Smooth muscle cell of trachea (primary cell): ENCODE measurements around the gene PPP1R37. TPM values are rescaled to one million over a fixed set of nuclear protein-coding genes. Genes with fewer than 3 reads are reported as not detected.

Source experiments
- total RNA-seq: library from RNA; depleted of rRNA; stranded (reverse); fragments of >200 nt; gene quantifications from 2 replicates; pipeline ENCODE4 v1.2.1, GENCODE V29; 2014

The PPP1R37 gene
- total RNA-seq = 39.7 and 66.0 TPM in 2 replicates

GRCh38 chr19:45092747-45093678 lies at the start of gene PPP1R37:
Gene PPP1R37 (plus strand): TSS chr19:45093179. CDS start chr19:45093326, 147 bp downstream.

DNA sequence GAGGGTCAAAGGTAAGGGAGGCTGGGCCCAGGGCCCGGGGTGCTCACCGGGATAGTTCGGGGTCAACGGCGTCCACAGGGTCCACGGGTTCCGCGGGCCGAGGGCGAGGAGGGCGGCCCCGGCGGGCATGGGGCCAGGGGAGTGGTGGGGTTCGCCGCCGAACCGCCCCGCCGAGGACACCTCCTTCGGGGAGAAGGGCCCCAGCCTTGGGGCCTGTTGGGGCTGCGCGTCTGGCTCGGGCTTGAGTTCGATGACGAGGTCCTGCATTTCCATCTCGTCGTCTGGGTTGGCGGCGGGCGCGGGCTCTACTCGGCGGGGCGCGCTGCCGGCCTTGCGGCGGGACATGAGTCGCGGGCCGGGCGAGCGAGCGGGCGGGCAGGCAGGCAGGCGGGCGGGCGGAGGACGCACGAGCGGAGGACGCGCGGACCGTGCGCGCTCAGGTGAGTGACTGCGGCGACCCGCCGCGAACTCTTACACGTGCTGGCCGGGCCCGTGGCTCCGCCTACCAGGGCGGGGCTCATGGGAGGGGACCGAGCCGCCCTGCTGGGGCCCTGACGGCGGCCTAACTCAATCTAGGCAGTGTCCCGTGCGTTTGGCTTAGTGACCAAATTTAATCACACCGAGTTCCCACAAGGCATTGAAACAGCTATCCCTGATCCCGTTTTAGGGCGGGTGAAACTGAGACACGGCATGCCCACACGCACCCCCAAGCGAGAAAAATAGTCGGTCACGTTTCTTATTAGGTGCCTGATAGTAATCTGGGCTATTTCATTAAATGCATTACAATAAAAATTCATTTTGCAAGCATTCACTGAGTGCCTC lies 16.7 kb upstream of the PPP1R37 start, which contains the start of gene ZNF296:
Gene ZNF296, minus strand, starts transcription at position 450 of the 822 bp plus-strand sequence. Its CDS starts 105 bp downstream, at position 345.

DNA sequence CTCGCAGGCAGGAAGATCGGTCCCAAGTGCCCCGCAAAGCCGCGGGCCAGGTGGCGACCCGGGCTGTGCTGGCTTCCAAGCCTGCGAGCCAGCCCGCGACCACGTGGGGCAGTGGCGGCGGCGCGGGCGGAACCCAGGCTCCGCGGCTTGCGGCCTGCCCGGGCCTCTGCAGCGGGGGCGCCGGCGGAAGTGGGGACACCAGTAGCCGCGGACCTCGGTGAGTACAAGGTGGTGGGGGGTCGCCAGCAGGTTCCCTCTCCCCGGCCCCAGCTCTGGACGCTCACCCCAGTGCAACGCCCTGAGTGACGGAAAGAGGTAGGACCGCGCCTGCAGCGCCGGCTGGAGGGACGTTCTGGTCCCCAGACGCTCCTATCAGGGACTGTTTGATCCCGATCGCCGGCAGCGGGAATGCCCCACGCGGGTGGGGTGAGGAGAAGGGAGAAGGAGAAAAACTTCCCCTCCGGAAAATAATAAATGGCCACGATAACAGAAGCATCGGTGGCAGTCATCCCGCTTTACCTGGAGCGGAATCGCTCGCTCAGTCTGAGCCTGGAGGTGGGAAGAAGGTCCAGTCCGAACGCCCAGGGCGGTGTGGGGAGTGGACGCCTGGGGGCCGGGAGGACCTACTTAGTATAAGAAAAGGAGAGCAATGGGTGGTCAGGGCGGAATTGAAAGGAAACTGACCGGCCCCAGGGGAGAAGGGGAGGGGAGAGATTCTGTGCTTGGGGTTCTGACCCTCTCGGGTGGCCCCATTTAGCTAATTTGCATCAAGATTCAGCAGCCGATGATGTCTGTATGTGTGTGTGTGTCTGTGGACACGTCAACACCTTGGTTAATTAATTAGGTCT lies 13.7 kb upstream of the PPP1R37 start, which contains the start of gene GEMIN7:
Gene GEMIN7, plus strand, starts transcription at position 198 of the 848 bp plus-strand sequence. CDS start 10,855 bp downstream, outside the sequence.

DNA sequence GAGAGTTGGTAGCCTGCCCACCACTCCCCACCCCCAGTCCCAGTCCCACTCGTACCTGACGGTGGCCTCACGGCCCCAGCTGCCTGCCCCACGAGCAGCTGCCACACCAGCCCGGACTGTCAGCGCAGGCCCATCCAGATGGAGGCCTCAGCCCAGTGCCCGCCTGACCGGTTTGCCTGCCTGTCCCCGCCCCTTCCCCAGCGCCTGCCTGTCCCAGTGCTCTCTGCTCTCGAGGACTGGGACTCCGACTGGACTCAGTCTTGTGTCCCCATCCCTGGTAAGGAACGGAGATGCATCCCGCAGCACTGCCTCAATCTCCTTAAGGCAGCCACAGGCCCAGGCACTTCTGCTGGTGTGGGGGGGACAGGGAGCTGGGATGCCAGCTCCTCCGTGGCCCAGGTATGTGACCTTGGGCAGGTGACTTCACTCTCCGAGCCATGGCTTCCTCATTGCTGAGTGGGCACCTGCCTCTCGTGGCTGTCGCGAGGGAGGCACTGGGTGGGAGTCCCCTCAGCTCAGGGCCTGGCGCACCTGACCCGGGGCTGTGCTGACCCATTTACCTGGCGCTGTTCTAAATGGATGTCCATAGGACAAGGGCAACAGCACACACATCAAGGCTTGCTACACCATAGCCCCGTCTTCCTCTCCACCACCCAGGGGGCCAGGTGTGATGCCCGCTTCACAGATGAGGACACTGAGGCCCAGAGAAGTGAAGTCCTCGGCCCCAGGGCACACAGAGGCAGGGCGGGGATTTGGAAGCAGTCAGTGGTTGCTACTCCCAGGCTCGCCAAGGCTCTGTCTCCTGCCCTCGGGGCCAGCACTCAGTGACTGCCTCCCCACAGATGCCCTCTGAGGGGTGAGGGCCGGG lies 68.1 kb downstream of the PPP1R37 start, which contains the start of gene NKPD1:
Gene NKPD1, minus strand, starts transcription at position 113 of the 868 bp plus-strand sequence. CDS start 832 bp downstream, outside the sequence.

GRCh38 chr19:45177817-45178261 lies 84.9 kb downstream of the PPP1R37 start, which contains the start of gene TRAPPC6A:
Gene TRAPPC6A (minus strand): TSS chr19:45178237. CDS start chr19:45178218, 19 bp downstream.

DNA sequence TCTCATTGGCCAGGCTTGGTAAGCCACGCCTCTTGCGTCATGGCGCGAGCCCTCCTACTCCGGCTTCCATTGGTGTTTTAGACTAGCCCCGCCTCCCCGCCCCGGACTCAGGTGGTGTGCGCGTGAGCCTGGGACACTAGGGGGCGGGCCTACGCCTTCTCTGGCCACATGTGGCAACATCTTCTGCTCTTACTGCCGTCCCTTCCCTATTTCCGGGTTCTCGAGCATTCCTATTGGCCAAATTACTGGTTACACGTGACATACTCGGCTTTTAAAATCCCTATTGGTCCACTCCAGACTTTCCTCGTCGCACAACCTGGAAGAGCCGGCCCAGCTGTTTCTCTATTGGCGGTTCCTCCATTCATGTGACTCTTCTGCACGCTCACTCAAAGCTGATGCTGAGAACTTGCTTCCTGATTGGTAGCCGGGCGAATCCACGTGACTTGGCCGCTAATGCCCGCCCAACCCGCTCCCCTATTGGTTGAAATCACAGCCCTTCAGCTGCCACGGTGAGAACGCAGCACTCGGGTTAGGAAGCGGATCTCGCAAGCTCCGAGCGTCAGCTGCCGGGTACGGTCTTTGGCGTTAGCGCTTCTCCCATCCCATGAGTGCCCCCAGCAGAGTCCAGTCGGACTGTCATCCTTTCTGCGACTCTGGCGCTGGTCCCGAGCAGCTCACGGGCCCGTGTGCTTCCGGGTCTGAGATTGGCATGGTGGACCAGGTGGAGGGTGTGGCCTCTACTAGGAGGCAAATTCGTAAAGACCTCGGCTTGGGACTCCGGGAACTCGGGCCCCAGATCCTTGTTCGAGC lies 85.5 kb downstream of the PPP1R37 start, which contains the start of gene BLOC1S3:
Gene BLOC1S3, plus strand, starts transcription at position 523 of the 810 bp plus-strand sequence. CDS start 513 bp downstream, outside the sequence.

Other genes starting within 250 kb of the PPP1R37 start
- gene NECTIN2, start 246.9 kb upstream of the PPP1R37 start, total RNA-seq = 45.2 and 61.5 TPM in 2 replicates
- 31.3 and 36.4 TPM in 2 replicates for gene TOMM40, start 201.9 kb upstream of the PPP1R37 start, total RNA-seq
- gene APOE, start 187.4 kb upstream of the PPP1R37 start, total RNA-seq = 4.1 and 58.4 TPM in 2 replicates
- 0.58 and 0.99 TPM in 2 replicates for gene APOC1, start 178.6 kb upstream of the PPP1R37 start, total RNA-seq
- gene APOC4, start 150.9 kb upstream of the PPP1R37 start, total RNA-seq = not detected in 2 replicates
- not detected in 2 replicates for gene APOC2, start 147.1 kb upstream of the PPP1R37 start, total RNA-seq
- gene CLPTM1, start 137.8 kb upstream of the PPP1R37 start, total RNA-seq = 42.9 and 94.9 TPM in 2 replicates
- gene RELB, start 91.7 kb upstream of the PPP1R37 start, total RNA-seq = 4.1 and 19.0 TPM in 2 replicates
- gene CLASRP, start 54.1 kb upstream of the PPP1R37 start, total RNA-seq = 11.4 and 25.5 TPM in 2 replicates
- 0.17 and 0.29 TPM in 2 replicates for gene ZNF296, start 16.7 kb upstream of the PPP1R37 start, total RNA-seq
- gene GEMIN7, start 13.9 kb upstream of the PPP1R37 start, total RNA-seq = 21.1 and 22.2 TPM in 2 replicates
- gene NKPD1, start 67.8 kb downstream of the PPP1R37 start, total RNA-seq = under 0.01 and 0.66 TPM in 2 replicates
- 6.1 and 8.3 TPM in 2 replicates for gene TRAPPC6A, start 85.1 kb downstream of the PPP1R37 start, total RNA-seq
- 8.9 and 13.1 TPM in 2 replicates for gene BLOC1S3, start 85.6 kb downstream of the PPP1R37 start, total RNA-seq
- 0.17 TPM in 1 of 2 replicates, not detected in the other for gene EXOC3L2, start 152.2 kb downstream of the PPP1R37 start, total RNA-seq
- 12.5 and 16.0 TPM in 2 replicates for gene MARK4, start 158.1 kb downstream of the PPP1R37 start, total RNA-seq
- gene CKM, start 229.7 kb downstream of the PPP1R37 start, total RNA-seq = not detected in 2 replicates
- gene KLC3, start 247.6 kb downstream of the PPP1R37 start, total RNA-seq = under 0.01 TPM in 2 replicates